T-helper 1 cell treated with Interleukin-12 subunit alpha and Interleukin-12 subunit beta and Interleukin-4 antibody, amounts not matched to agents 30 ng/mL and 1 ng/mL, for 36 hours (primary cell): ENCODE measurements around the gene DUSP23. TPM values are rescaled to one million over a fixed set of nuclear protein-coding genes. Genes with fewer than 3 reads are reported as not detected.

Experiments
- intact Hi-C: fragments of 100-400 bp; cut with micrococcal nuclease; formaldehyde crosslinking; loops from one replicate; pipeline ENCODE4 v1.15.1; 2024
- total RNA-seq: library from RNA; stranded (reverse); gene quantifications from 2 replicates; pipeline ENCODE4 v1.2.3, GENCODE V29; 2022

Gene DUSP23
- total RNA-seq, 1 donor from 2014 or later: 12.8 TPM

DNA sequence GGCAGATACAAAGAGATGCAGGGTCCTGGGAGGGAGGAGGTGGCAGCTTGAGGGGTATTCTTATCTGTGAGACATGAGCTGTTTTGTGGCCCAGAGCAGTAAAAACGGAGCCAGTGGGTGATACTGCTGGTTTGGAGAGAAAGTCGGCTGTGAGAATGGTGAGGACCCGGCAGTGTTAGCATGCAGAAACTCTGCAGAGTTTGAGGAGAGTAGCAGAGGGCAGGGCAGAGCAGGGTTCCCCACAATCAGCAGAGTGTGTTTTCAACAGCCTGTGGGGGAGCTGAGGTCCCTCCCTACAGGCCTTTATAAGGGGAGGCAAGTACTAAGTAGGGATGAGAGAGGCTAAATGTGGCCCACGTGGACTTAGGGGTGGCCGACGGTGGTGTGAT, 46.3 kb downstream of the DUSP23 start:
- intact Hi-C loops: loop anchor here (2.0 kb wide), 1 partner anchor 64 kb away; no protein-coding TSS in a partner anchor

GRCh38 chr1:159827549-159827948, 46.8 kb downstream of the DUSP23 start:
- intact Hi-C loops: loop anchor here (2.0 kb wide), 1 partner anchor 63 kb away; no protein-coding TSS in a partner anchor

GRCh38 chr1:159828176-159828575, 47.4 kb downstream of the DUSP23 start:
- intact Hi-C loops: no loop called here

GRCh38 chr1:159828581-159829272, 48.0 kb downstream of the DUSP23 start:
- intact Hi-C loops: no loop called here

- intact Hi-C loops: no loop called here
Observed at GRCh38 chr1:159829273-159829634, 48.5 kb downstream of the DUSP23 start.

- intact Hi-C loops: no loop called here
Observed at GRCh38 chr1:159829822-159830465, 49.2 kb downstream of the DUSP23 start.

- intact Hi-C loops: no loop called here
Observed at GRCh38 chr1:159830722-159831121, 50.0 kb downstream of the DUSP23 start.

GRCh38 chr1:159831412-159832141, 50.8 kb downstream of the DUSP23 start:
- intact Hi-C loops: no loop called here

Other genes starting within 250 kb of the DUSP23 start
- gene OR10J5, start 245.0 kb upstream of the DUSP23 start, total RNA-seq: not detected in 2 replicates
- gene APCS, start 193.1 kb upstream of the DUSP23 start, total RNA-seq: not detected in 2 replicates
- not detected in 2 replicates for gene CRP, start 66.4 kb upstream of the DUSP23 start, total RNA-seq
- gene FCRL6, start 21.4 kb downstream of the DUSP23 start, total RNA-seq: 0.34 and 0.49 TPM in 2 replicates
- gene SLAMF8, start 45.9 kb downstream of the DUSP23 start, total RNA-seq: 0.83 and 1.4 TPM in 2 replicates
- gene VSIG8, start 81.7 kb downstream of the DUSP23 start, total RNA-seq: not detected in 2 replicates
- gene CFAP45, start 119.2 kb downstream of the DUSP23 start, total RNA-seq: 0.68 and 0.76 TPM in 2 replicates
- gene TAGLN2, start 144.5 kb downstream of the DUSP23 start, total RNA-seq: 411 and 422 TPM in 2 replicates
- gene IGSF9, start 164.7 kb downstream of the DUSP23 start, total RNA-seq: not detected in 2 replicates
- not detected in 2 replicates for gene SLAMF9, start 173.3 kb downstream of the DUSP23 start, total RNA-seq